HCT116 (cell line): ENCODE results near the gene ZFYVE19. TPM values are rescaled to one million over a fixed set of nuclear protein-coding genes. Genes with fewer than 3 reads are reported as not detected.
A peak's percentile ranks its signal among the peaks of the same experiment; 100 is the strongest.

ENCODE experiments used
- ATAC-seq: fragments of 200-7000 bp; cut with Tn5 transposase; 2 replicates; pipeline ENCODE4 v1.9.1; 2020; ENCODE audit warnings: mild to moderate bottlenecking, moderate library complexity
- BruUV-seq: library from RNA; stranded (reverse); fragments of 400-500 nt; replicated peaks from 2 replicates; lab custom pipeline; 2021; lab: Mats Ljungman, UMichigan
- CTCF ChIA-PET: fragments of 300-600 bp; sonication (Branson Sonifier 250); formaldehyde crosslinking; loops from one replicate; lab custom pipeline; 2021; ENCODE audit warnings: antibody characterized with exemption; lab: Charles Lee
- POLR2A ChIA-PET: fragments of 300-600, 350-600 bp; sonication (Branson Sonifier 250); formaldehyde crosslinking; loops from one replicate; lab custom pipeline; 2021; ENCODE audit warnings: antibody characterized with exemption; lab: Charles Lee
- RAD21 ChIA-PET, 2 experiments: fragments of 300-600 bp; sonication (Branson Sonifier 250); formaldehyde crosslinking; loops; one replicate each; lab custom pipeline; 2023; ENCODE audit warnings: low total read pairs in 2 of 2; ENCODE audit not compliant: uncharacterized antibody in 2 of 2, unreplicated experiment in 2 of 2, low non-redundant PET in 1 of 2; lab: Charles Lee
- DNase-seq: peaks from one replicate; pipeline ENCODE4 v3.0.0-alpha.2; 2010; ENCODE audit warnings: low read depth, low spot score
- H2AFZ ChIP-seq: fragments of 200-600 bp; shearing (Covaris generic), sonication (generic); 2 replicates; pipeline ENCODE4 v1.6.1; 2017; ENCODE audit warnings: low read depth, mixed run types, mixed read lengths, antibody characterized with exemption, low read length; ENCODE audit not compliant: poor library complexity, severe bottlenecking
- H3K27ac ChIP-seq: 2 replicates; pipeline ENCODE4 v1.5.1; 2012; ENCODE audit warnings: low read depth, low read length
- H3K27me3 ChIP-seq: fragments of 200-600 bp; sonication (generic); 2 replicates; pipeline ENCODE4 v1.6.1; 2016; ENCODE audit warnings: mixed run types, low read length, mixed read lengths; ENCODE audit not compliant: insufficient read depth
- H3K36me3 ChIP-seq, 2 experiments: fragments of 200-500 bp in 1 of 2; fragments of 200-600 bp in 1 of 2; sonication (Bioruptor generic) in 1 of 2; sonication (generic) in 1 of 2; 2 replicates each; pipeline versions ENCODE4 v1.5.1 to v1.6.1; 2014 to 2016; ENCODE audit warnings: low read length in 2 of 2, inconsistent platforms in 1 of 2, mixed read lengths in 1 of 2, mixed run types in 1 of 2; ENCODE audit not compliant: insufficient read depth in 2 of 2, control insufficient read depth in 1 of 2
- H3K4me1 ChIP-seq, 2 experiments: fragments of 200-600 bp in 1 of 2; sonication (generic) in 1 of 2; 2 replicates each; pipeline versions ENCODE4 v1.5.1 to v1.6.1; 2012 to 2017; ENCODE audit warnings: low read length in 2 of 2, inconsistent platforms in 1 of 2, mild to moderate bottlenecking in 1 of 2, mixed read lengths in 1 of 2, mixed run types in 1 of 2, moderate library complexity in 1 of 2; ENCODE audit not compliant: insufficient read depth in 2 of 2, control insufficient read depth in 1 of 2
- H3K4me2 ChIP-seq: fragments of 200-600 bp; sonication (generic); 2 replicates; pipeline ENCODE4 v1.6.1; 2017; ENCODE audit warnings: mixed run types, low read length, mixed read lengths
- H3K4me3 ChIP-seq, 2 experiments: fragments of 200-600 bp in 1 of 2; sonication (generic) in 1 of 2; replicated peaks in 1 of 2; 2 replicates each; pipeline ENCODE4 v1.5.1; 2011 to 2016; ENCODE audit warnings: low read length in 2 of 2, control low read depth in 1 of 2, low read depth in 1 of 2, mild to moderate bottlenecking in 1 of 2, mixed read lengths in 1 of 2, mixed run types in 1 of 2
- H3K79me2 ChIP-seq: fragments of 200-600 bp; sonication (generic); 2 replicates; pipeline ENCODE4 v1.6.1; 2017; ENCODE audit warnings: mild to moderate bottlenecking, mixed run types, low read length, moderate library complexity, mixed read lengths; ENCODE audit not compliant: insufficient read depth
- H3K9ac ChIP-seq: fragments of 200-600 bp; sonication (generic); 2 replicates; pipeline ENCODE4 v1.6.1; 2016; ENCODE audit warnings: low read length, mixed read lengths
- H3K9me2 ChIP-seq: fragments of 200-600 bp; sonication (generic), shearing (Covaris generic); 2 replicates; pipeline ENCODE4 v1.6.1; 2017; ENCODE audit warnings: mixed run types, mild to moderate bottlenecking, moderate library complexity; ENCODE audit not compliant: insufficient read depth
- H3K9me3 ChIP-seq, 2 experiments: fragments of 200-500 bp in 1 of 2; fragments of 200-600 bp in 1 of 2; sonication (Bioruptor generic) in 1 of 2; sonication (generic) in 1 of 2; 2 replicates each; pipeline ENCODE4 v1.6.1; 2014 to 2017; ENCODE audit warnings: low read length in 2 of 2, mixed read lengths in 2 of 2, inconsistent platforms in 1 of 2, low read depth in 1 of 2, mild to moderate bottlenecking in 1 of 2, mixed run types in 1 of 2, moderate library complexity in 1 of 2; ENCODE audit not compliant: control insufficient read depth in 1 of 2, insufficient read depth in 1 of 2
- H4K20me1 ChIP-seq: fragments of 200-600 bp; sonication (generic), shearing (Covaris generic); 2 replicates; pipeline ENCODE4 v1.6.1; 2017; ENCODE audit warnings: mixed run types, mild to moderate bottlenecking, moderate library complexity; ENCODE audit not compliant: insufficient read depth
- ATF3 ChIP-seq: IDR thresholded peaks from 2 replicates; pipeline ENCODE4 v1.6.1; 2012
- CBX3 ChIP-seq: IDR thresholded peaks from 2 replicates; pipeline ENCODE4 v1.6.1; 2012; ENCODE audit warnings: low read depth
- CEBPB ChIP-seq: IDR thresholded peaks from 2 replicates; pipeline ENCODE4 v1.6.1; 2012; ENCODE audit warnings: low read depth
- ELF1 ChIP-seq: IDR thresholded peaks from 2 replicates; pipeline ENCODE4 v1.6.1; 2012; ENCODE audit warnings: low read depth, borderline replicate concordance
- EZH2 ChIP-seq: fragments of 200-600 bp; sonication (generic); IDR thresholded peaks from 2 replicates; pipeline ENCODE4 v1.6.1; 2017; ENCODE audit warnings: antibody characterized with exemption, mixed run types
- FOSL1 ChIP-seq: IDR thresholded peaks from 2 replicates; pipeline ENCODE4 v1.6.1; 2012; ENCODE audit warnings: low read depth
- JUND ChIP-seq: IDR thresholded peaks from 2 replicates; pipeline ENCODE4 v1.6.1; 2012
- POLR2AphosphoS5 ChIP-seq: IDR thresholded peaks from 2 replicates; pipeline ENCODE4 v1.6.1; 2011; ENCODE audit warnings: mild to moderate bottlenecking, low read depth, low read length, moderate library complexity
- RAD21 ChIP-seq: IDR thresholded peaks from 2 replicates; pipeline ENCODE4 v1.6.1; 2012; ENCODE audit warnings: low read depth, mild to moderate bottlenecking
- SIN3A ChIP-seq: IDR thresholded peaks from 2 replicates; pipeline ENCODE4 v1.6.1; 2012; ENCODE audit warnings: low read depth
- SP1 ChIP-seq: IDR thresholded peaks from 2 replicates; pipeline ENCODE4 v1.6.1; 2012; ENCODE audit warnings: low read depth
- TCF7L2 ChIP-seq: IDR thresholded peaks from 2 replicates; pipeline ENCODE4 v1.7.0; 2011; ENCODE audit warnings: borderline replicate concordance, inconsistent platforms; ENCODE audit not compliant: insufficient read depth, insufficient read length; ENCODE audit errors: extremely low read depth
- ZFX ChIP-seq: fragments of 450-650 bp; IDR thresholded peaks from 2 replicates; pipeline ENCODE4 v1.6.1; 2017
- ZNF274 ChIP-seq: fragments of 200-500 bp; sonication (Bioruptor generic); IDR thresholded peaks from 2 replicates; pipeline ENCODE4 v1.6.1; 2014; ENCODE audit warnings: mild to moderate bottlenecking, low read depth, low read length, inconsistent platforms
- intact Hi-C: fragments of 100-400 bp; cut with micrococcal nuclease; formaldehyde crosslinking; loops from 2 replicates; pipeline ENCODE4 v1.10.0; 2022
- total RNA-seq: library from RNA; stranded (reverse); gene quantifications from one replicate; pipeline ENCODE4 v1.2.1, GENCODE V29; 2021; ENCODE audit not compliant: unreplicated experiment
- TF ChIP-seq, protein P1 (sequence below): IDR thresholded peaks from 2 replicates; pipeline ENCODE4 v1.6.1; 2012
- TF ChIP-seq, protein P2 (sequence below), 3 experiments: fragments of 200-600 bp in 1 of 3; sonication (generic) in 1 of 3; IDR thresholded peaks in 2 of 3; conservative IDR thresholded peaks in 1 of 3; 2 replicates each; pipeline ENCODE4 v1.5.1; 2012 to 2017; ENCODE audit warnings: low read depth in 2 of 3, low read length in 2 of 3, antibody characterized with exemption in 1 of 3, borderline replicate concordance in 1 of 3, control low read depth in 1 of 3, mild to moderate bottlenecking in 1 of 3, mixed read lengths in 1 of 3, mixed run types in 1 of 3, moderate library complexity in 1 of 3; ENCODE audit not compliant: insufficient read depth in 1 of 3

ZFYVE19 gene
- total RNA-seq, 1 experiment from 2014 or later = 29.1 TPM

GRCh38 chr15:40845511-40846284, 38.8 kb downstream of the ZFYVE19 start:
- peaks cover 66% of the 10 kb centered on the region for H3K79me2 ChIP-seq
- H4K20me1 ChIP-seq = no peaks in the 10 kb centered on the region; the same call in 1 of the 2 replicates
- peak overlapping the region; percentile 93 for H3K27ac ChIP-seq
- no peak for DNase-seq
- ATAC-seq = peak; percentile 74
- peaks cover 5 to 15% of the 10 kb centered on the region in 2 experiments; a peak in 3 of 4 replicates for H3K36me3 ChIP-seq
- intact Hi-C loops = loop anchor here (2.0 kb wide), 1 partner anchor 59 kb away; no protein-coding TSS in a partner anchor
- H3K9ac ChIP-seq = peak overlapping the region; percentile 77
- H3K27me3 ChIP-seq = no peaks in the 10 kb centered on the region
- CTCF ChIA-PET = interaction anchor here (1.0 to 5.2 kb wide), 3 partner anchors 12 to 58 kb away, joined by 4 to 61 read pairs (median 7); partner anchors contain the start of gene VPS18
- POLR2A ChIA-PET = interaction anchor here (2.4 kb wide), 1 partner anchor 12 kb away, joined by 13 read pairs; no protein-coding TSS in a partner anchor
- TF ChIP-seq RAD21 (no peak), TCF7L2 (no peak), POLR2AphosphoS5 (0 out of 2 replicates have a peak, but pooled peaks have one; percentile 23)
- H3K9me3 ChIP-seq = no peaks in the 10 kb centered on the region
- RAD21 ChIA-PET = interaction anchor here in 1 of 2 experiments (0.7 kb wide), 1 partner anchor 58 kb away, joined by 3 read pairs; no protein-coding TSS in a partner anchor
- H3K4me3 ChIP-seq = peak overlapping the region; percentile 79 to 95
- no TSS peak for BruUV-seq
- H3K9me2 ChIP-seq = no peaks in the 10 kb centered on the region
- no peak overlapping the region for H2AFZ ChIP-seq
- peak overlapping the region; percentile 99 for H3K4me2 ChIP-seq
- H3K4me1 ChIP-seq = peaks cover 34 to 45% of the 10 kb centered on the region in 2 experiments

DNA sequence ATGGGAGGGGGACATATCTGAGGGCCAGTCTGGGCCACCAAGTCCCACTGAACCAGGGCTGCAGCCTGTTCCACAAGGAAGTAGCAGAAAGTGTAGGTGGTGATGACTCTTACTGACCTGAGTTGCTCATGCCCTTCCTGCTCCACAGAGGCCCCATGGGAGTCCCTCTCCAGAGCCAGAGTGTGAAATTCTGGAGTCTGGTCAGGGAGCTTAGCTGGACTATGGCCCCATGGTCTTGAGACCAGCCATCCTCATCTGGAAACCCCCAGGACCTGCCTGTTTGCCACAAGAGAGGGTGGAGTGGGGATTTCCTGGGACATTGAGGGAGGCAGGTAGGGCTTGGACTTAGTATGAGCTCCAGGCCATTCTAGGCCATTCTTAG, 39.9 kb downstream of the ZFYVE19 start:
- peaks cover 5 to 16% of the 10 kb centered on the region in 2 experiments; a peak in 3 of 4 replicates for H3K36me3 ChIP-seq
- TF ChIP-seq EZH2 (no peak), CEBPB (no peak), ELF1 (no peak), ATF3 (no peak), SIN3A (no peak), CBX3 (no peak), POLR2AphosphoS5 (no peak), ZNF274 (no peak), SP1 (no peak), FOSL1 (no peak), RAD21 (no peak), ZFX (no peak), JUND (no peak)
- TF ChIP-seq, protein P1, sequence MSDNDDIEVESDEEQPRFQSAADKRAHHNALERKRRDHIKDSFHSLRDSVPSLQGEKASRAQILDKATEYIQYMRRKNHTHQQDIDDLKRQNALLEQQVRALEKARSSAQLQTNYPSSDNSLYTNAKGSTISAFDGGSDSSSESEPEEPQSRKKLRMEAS = no peak
- TF ChIP-seq, protein P2, sequence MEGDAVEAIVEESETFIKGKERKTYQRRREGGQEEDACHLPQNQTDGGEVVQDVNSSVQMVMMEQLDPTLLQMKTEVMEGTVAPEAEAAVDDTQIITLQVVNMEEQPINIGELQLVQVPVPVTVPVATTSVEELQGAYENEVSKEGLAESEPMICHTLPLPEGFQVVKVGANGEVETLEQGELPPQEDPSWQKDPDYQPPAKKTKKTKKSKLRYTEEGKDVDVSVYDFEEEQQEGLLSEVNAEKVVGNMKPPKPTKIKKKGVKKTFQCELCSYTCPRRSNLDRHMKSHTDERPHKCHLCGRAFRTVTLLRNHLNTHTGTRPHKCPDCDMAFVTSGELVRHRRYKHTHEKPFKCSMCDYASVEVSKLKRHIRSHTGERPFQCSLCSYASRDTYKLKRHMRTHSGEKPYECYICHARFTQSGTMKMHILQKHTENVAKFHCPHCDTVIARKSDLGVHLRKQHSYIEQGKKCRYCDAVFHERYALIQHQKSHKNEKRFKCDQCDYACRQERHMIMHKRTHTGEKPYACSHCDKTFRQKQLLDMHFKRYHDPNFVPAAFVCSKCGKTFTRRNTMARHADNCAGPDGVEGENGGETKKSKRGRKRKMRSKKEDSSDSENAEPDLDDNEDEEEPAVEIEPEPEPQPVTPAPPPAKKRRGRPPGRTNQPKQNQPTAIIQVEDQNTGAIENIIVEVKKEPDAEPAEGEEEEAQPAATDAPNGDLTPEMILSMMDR (IDR thresholded peaks at IDR 0.05 in 2 of 3, conservative IDR thresholded peaks at IDR 0.05 in 1 of 3; ENCODE audit: borderline replicate concordance in 1 of 3, insufficient read depth in 1 of 3, low read depth in 2 of 3, low read length in 2 of 3) = no peak

More for the DNA sequence above, 39.9 kb downstream of the ZFYVE19 start:
- ChIA-PET RAD21 (interaction anchor here in 1 of 2 experiments (1.0 kb wide), 1 partner anchor 47 kb away, joined by 3 read pairs; no protein-coding TSS in a partner anchor), POLR2A (interaction anchor here (0.9 to 2.4 kb wide), 4 partner anchors 8 to 59 kb away, joined by 3 to 13 read pairs (median 4); no protein-coding TSS in a partner anchor), CTCF (interaction anchor here (0.9 to 5.2 kb wide), 6 partner anchors 11 to 64 kb away, joined by 3 to 61 read pairs (median 4); partner anchors contain the start of gene VPS18)
- Histone ChIP-seq H3K4me1 (peaks cover 34 to 45% of the 10 kb centered on the region in 2 experiments), H4K20me1 (no peaks in the 10 kb centered on the region; the same call in 1 of the 2 replicates), H3K4me2 (peak overlapping the region; percentile 99), H3K4me3 (peak overlapping the region; percentile 6 to 95; a peak in 3 of 4 replicates), H3K9me2 (no peaks in the 10 kb centered on the region), H3K9me3 (no peaks in the 10 kb centered on the region), H3K27me3 (no peaks in the 10 kb centered on the region), H3K79me2 (peaks cover 72% of the 10 kb centered on the region), H2AFZ (no peak overlapping the region), H3K9ac (peak overlapping the region; percentile 77), H3K27ac (peak overlapping the region; percentile 93)
- intact Hi-C loops = loop anchor here (1.0 kb wide), 1 partner anchor 27 kb away; the partner anchor contains the start of gene RHOV
- ATAC-seq (no peak), DNase-seq (no peak)
- no TSS peak for BruUV-seq
